GM21528 (cell line): Measurements from ENCODE around the gene SLC49A4.
"Not testable (repeated sequence)": the region's sequence is repeated elsewhere in the genome, so short reads cannot be mapped to it uniquely, and the experiment has no call there.

Experiments
- ATAC-seq: cut with Tn5 transposase; IDR thresholded peaks from one replicate; pipeline ENCODE4 v1.9.1; 2021; ENCODE audit warnings: mild to moderate bottlenecking, moderate library complexity; ENCODE audit not compliant: unreplicated experiment, low FRiP score

The SLC49A4 gene, protein sequence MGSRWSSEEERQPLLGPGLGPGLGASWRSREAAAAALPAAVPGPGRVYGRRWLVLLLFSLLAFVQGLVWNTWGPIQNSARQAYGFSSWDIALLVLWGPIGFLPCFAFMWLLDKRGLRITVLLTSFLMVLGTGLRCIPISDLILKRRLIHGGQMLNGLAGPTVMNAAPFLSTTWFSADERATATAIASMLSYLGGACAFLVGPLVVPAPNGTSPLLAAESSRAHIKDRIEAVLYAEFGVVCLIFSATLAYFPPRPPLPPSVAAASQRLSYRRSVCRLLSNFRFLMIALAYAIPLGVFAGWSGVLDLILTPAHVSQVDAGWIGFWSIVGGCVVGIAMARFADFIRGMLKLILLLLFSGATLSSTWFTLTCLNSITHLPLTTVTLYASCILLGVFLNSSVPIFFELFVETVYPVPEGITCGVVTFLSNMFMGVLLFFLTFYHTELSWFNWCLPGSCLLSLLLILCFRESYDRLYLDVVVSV

DNA sequence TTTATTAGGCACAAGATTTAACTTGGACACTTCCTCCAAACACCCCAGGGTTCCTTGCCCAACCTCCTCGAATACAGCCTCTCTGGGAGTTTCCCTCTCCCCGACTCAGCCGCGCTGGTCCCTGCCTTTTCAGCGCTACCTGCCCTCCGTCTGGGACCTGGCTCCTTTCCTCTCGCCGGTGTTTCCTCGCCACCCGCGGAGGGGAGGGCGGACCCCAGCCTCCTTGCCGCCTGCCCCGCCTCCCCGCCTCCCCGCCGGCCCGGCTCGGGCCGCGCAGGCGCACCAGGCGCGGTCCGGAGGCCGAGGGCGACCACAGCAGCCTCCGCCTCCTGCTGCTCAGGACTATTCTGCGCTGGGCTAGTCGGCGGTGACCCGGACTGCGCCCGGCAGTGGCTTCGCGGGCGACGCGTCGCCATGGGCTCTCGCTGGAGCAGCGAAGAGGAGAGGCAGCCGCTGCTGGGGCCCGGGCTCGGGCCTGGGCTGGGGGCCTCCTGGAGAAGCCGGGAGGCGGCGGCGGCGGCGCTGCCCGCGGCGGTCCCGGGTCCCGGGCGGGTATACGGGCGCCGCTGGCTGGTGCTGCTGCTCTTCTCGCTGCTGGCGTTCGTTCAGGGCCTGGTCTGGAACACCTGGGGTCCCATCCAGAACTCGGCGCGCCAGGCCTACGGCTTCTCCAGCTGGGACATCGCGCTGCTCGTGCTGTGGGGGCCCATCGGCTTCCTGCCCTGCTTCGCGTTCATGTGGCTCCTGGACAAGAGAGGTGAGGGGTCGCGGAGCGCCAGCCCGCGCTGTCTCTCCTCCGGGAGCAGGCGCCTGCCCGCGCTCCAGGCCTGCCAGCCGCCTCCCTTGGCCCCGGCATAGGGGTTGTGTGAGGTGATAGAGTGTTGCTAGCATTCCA, at the start of gene SLC49A4:
SLC49A4 (plus strand) TSS at position 291 of the 895 bp plus-strand sequence; CDS start at position 415, 124 bp downstream.
- ATAC-seq: peak; percentile 74

DNA sequence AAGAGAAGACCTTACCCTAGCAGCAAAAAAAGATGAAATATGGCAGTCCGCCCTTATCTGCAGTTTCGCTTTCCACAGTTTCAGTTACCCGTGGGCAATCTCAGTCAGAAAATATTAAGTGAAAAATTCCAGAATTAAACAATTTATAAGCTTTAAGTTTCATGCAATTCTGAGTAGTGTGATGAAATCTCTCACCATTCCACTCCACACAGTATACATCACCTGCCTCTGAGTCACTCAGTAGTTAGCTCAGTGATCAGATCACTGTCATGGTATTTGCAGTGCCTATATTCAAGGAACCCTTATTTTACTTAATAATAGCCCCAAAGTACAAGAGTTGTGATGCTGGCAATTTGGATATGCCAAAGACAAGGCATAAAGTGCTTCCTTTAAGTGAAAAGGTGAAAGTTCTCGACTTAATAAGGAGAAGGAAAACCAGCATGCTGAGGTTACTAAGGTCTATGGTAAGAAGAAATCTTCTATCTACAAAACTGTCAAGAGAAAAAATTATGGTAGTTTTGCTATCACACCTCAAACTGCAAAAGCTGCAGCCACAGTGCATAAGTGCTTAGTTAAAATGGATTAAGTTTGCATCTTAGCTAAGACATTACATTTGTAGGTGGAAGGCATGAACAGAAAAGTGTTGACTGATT, 49.4 kb upstream of the SLC49A4 start:
- no peak for ATAC-seq

DNA sequence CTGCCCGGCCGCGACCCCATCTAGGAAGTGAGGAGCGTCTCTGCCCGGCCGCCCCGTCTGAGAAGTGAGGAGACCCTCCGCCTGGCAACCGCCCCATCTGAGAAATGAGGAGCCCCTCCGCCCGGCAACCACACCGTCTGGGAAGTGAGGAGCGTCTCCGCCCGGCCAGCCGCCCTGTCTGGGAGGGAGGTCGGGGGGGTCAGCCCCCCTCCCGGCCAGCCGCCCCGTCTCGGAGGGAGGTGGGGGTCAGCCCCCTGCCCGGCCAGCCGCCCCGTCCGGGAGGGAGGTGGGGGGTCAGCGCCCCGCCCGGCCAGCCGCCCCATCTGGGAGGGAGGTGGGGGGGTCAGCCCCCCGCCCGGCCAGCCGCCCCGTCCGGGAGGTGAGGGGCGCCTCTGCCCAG, 47.6 kb upstream of the SLC49A4 start:
- ATAC-seq: not testable (repeated sequence)

DNA sequence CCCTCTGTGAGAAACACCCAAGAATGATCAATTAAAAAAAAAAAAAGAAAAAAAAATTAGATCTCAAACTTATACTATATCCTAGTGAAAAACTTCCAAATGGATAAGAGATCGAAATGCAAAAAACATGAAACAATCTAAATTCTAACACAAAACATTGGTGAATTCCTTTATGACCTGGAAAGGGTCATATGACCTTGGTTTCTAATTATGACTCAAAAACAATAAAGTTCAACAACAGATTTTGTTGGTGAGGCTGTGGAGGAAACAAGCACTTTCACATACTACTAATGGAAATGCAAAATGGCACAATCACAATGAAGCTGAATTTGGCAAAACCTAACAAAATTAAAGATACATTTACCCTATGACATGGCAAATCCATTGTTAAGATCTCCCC, 46.5 kb upstream of the SLC49A4 start:
- ATAC-seq: no peak

DNA sequence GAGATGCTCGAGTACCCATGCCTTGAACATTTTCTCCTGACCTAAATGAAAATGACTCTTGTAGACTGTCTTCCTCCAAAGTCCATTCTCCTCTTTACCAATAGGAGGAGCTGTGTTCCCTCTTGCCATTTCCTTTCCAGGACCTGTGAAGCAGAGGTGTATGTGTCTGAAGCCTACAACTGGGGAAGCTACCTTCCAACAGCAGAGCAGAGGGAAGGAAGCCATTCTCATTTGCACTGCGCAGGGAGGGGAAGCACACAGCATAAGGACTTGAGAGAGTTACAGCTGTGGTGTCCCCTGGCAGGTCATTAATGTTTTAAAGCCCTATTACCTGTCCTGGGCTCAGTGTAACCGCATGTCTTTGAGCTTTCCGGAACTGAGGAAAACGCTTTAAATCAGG, 39.9 kb upstream of the SLC49A4 start:
- no peak for ATAC-seq

DNA sequence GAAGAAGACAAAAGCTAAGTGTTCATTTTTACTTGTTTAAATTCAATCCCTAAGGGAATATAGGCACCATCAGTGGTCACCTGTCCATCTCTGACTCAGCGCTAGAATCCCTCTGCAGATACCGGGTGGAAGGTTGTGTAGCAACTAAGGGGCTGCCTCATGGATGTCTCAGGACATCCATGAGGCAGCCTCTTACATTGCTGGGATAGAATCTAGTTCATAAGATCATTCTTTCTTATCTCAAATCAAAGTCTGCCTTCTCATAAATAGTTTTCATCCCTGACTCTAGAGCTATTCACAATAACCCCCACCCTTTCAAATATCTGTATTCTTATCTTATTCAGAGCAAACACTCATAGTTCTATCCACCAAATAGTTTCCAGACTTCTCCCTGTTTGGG, 39.4 kb upstream of the SLC49A4 start:
- no peak for ATAC-seq

DNA sequence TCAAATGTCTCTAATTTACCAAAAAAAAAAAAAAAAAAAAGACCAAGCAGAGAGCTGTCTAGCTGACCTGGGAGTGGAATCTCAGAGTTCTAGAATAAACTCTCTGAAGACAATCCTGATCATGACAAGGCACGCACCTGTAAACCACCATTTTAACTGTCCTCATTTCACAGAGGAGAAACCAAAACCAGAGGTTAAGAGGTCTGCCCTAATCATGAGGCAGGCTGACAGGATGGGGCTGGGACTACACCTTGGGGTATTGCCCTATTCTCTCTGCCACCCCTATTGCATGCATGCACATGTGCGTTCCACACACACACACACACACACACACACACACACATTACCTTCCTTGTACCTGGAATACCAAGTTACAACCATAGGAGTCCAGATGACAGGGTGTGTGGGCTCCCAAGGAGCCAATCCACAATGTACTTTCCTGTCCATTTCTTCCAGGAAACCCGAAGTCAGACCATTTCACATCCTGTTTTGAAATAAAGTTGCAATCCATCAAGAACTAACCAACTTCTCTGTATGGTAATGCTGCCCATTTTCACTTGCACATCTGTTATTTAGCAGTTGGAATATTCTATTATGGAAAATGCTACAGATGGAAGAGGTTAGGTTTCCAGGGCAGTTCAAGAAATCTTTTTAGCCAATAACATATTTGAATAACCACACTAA, 35.9 kb upstream of the SLC49A4 start:
- ATAC-seq: no peak

DNA sequence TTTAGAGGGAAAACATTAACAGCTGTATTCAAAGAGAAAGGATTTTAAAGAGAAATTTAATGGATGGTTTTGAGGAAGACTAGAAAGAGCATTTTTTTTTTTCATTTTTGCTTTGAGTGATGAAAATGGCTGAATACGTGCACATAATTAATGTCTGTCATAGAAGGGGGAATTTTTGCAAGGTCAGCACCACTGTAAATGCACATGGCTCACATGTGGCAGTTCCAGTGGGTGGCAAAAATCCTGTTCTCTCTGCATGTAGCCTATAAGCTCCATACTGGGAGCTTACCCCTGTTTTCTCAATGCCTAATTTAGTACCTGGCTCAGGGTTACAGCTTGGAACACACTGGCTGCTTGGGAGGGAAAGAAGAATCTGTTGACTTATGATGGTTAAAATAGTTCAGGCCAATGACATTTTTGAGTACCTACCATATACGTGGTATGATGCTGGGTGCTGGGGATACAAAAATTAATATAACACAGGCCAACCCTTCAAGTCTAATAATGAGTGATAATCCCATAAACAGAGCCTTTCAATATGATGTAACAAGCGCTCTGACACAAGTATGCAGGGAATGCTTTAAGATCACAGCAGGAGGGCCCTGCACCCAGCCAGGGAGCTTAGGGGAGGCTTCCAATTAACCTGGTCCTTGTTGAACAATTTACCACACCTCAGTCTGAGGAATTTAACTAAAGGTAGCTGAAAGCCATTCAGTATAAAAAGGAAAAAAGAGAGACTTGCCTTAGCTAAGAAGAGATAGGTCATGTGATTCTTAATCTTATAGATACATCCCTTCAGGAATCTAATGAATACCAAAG, 34.2 kb upstream of the SLC49A4 start:
- no peak for ATAC-seq

DNA sequence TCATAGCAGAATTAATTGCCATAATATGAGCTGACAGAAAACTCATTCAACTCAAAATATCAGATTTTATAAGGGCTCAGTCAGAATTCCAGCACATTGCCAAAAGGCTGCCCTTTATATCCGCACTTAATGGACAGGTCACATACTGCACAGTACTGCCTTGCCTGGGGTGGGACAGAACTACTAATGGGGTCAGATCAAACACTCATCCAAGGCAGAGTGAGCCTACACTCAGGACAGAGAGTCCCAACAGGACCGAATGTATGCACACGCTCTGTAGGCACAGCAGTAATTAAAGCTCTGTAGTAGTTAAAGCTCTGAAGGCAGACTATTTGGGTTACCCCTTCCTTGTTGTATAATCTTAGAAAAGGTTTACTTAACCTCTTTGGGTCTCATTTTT, 28.4 kb upstream of the SLC49A4 start:
- no peak for ATAC-seq

DNA sequence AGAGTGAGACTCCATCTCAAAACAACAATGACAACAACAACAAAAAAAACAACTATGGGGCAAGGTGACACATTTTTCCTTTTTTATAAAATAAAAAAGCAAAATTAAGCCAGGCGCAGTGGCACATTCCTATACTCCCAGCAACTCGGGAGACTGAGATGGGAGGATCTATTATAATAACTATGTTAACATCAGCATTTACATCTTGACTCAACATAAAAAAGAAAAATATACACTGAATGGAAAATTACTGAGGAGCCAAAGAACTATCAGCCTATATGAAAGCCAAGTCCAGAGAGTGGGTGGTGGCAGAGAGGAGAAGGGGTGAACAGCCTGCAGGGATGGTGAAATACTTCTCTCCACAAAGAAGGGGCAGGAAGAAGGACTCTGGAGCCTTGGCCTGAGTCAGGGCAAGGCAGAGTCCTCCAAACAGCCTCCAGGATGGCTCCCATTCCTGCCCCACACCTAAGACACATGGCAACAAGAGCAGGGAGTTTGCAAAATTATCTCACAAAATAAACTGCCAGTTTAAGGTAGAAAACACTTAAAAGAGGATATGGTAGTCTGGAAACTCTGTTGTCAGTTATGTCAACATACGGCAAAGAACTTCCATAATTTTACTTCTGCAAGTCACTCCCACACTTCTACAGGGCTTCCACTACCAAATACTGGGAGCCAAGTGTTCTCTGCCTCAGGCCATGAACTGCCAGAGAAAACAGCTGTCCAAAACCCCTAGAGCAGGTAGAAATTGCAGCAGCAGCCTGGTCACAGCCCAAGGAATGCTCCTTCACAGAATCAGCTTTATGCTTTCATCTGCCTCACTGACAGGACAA, 27.1 kb upstream of the SLC49A4 start:
- no peak for ATAC-seq

DNA sequence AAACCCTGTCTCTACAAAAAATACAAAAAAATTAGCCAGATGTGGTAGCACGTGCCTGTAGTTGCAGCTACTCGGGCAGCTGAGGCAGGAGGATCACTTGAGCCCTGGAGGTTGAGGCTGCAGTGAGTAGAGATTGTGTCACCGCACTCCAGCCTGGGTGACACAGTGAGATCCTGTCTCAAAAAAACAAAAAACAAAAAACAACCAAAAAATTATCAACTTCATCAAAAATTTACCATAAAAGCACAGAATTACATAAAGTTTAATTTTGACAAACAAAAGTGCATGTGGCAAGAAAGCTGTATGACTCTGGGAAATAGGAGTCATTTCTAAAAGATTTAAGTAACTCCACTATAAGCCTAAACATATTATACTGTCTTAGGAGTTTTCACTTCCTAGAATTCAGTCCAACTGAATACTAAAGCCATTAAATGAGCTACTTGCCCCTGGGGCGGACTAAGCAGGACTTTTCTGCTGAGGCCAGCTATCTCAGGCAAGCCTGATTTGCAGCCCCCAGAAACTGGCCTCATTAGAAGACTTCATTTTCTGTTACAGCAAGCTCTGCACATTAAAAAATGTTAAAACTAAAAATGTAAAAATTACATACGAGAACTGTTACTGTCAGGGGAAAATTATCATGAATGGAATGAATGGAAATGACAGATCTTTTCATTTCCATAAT, 24.2 kb upstream of the SLC49A4 start:
- ATAC-seq: no peak

DNA sequence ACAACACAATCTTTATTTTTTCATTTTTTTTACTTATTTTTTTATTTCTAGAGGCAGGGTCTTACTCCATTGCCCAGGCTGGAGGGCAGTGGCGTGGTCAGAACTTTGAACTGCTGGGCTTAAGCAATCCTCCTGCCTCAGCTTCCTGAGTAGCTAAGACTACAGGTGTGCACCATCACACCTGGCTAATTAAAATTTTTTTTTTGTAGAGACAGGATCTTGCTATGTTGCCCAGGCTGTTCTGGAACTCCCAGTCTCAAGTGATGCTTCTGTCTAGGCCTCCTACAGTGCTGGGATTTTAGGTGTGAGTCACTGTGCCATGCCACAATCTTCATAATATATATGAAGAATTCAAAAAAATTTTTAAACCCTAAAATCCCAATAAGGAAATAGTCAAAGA, 22.0 kb upstream of the SLC49A4 start:
- ATAC-seq: no peak

DNA sequence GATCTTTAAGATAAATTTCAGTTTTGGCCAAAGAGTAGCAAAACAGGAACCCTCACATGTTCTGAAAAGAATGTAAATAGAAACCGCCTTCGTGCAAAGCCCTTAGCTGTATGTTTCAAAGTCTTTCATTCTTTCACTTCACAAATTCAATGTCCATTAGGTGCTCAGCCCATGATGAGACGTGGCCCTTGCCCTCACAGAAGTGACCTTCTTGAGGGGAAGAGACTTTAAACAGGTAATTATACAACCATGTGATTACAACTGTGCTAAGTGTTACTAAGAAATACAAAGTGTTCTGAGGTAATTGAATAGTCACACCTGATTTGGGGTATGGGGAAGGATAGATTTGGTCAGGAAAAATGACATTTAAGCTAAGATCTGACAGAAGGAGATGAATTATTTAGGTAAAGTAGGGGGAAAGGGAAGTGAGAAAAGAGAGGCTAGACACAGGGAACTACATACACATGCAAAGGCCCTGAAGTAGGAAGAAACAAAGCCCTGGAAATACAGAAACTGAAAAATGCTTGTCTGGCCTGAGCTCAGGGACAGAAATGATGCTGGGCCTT, 20.8 kb upstream of the SLC49A4 start:
- no peak for ATAC-seq

DNA sequence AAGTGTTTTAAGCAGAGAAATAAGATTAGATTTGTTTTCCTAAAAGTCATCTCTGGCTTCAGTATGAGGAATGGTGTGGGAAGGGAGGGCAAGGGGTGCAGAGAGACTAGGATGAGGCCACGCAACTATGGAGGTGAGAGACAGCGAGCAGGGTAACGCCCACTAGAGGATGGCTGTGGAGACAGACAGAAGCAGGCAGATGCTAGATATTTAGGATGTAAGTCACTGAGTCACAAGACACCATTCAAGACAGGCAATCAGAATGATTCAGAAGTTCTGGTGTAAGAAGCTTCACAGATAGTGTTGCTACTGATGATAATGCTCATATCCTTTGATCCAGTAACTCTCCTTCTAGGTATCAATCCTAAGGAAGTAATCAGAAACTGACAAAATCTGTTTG, 20.3 kb upstream of the SLC49A4 start:
- ATAC-seq: no peak

DNA sequence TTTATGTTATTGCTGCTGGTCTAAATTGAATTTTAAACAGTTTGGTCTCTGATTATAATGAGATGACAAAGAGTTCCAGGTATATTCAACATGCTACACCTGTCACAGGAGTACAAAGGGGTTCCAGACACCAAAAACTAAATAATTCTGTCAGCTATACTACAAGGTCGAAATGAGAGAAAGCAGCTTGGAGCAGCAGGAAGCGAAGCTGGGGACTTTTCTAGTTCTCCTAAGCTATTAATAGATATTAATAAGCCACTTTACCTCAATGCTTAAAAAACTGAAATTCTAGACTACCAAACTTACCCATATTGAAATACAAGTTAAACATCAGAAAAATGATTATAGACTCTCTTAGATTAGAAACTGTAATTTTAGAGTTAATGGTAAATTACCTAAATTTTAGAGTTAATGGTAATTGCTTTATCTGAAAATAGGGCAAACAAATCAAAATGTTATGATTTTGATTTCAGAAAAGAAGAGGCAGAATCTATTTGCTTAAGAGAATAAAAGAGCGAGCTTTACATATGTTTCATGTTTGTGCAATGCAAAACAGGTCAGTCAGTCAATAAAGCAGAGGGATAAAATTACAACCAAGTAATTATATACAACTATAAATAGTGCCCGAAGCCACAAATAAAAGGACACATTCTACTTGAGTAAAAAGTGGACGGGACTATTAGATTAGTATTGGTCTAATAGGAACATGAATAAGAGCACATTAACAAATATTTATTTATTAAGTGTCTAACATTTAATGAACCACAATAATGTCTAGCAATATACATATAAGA, 18.0 kb upstream of the SLC49A4 start:
- ATAC-seq: no peak

DNA sequence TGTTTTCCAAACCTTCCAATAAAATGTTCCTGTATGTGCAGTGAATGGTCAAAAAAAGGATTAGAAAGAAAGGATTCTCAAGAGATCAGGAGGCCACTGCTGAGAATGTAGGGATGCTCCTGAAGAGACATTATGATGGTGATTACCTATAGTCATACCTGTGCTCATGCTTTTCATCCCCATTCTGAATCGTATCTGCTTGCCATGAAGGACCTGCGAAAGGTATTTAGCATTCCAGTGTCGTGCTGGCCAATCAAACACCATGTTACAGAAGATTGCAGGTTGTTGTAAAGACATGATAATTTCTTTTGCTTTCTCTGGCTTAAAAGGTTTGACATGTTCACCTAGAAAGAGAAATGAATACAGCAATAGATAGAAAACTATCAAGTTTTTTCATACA, 17.3 kb upstream of the SLC49A4 start:
- no peak for ATAC-seq

DNA sequence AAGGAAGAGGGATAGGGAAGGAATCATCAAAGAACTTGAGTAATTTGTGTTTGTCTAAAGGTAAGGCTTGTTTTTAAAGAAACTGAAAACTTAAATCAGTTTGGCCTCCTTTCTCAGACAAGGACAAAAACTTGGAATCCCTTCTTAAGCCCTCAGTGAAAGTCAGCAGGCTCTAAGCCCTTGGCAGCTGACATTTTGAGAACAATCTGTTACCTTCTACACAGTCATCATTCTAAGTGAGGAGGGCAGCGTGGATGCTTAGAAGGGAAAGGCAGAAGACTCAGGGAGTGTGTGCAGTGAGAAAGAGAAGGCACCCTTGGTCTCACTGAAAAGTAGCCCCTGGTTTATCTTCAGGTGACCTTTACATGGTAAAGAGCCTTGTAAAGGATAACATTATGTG, 12.1 kb upstream of the SLC49A4 start:
- no peak for ATAC-seq
